GM12801 (cell line): ENCODE data around the gene JOSD2.

ENCODE experiments used
- CTCF ChIP-seq: IDR thresholded peaks from one replicate; pipeline ENCODE4 v1.5.1; 2011; ENCODE audit warnings: control low read depth; ENCODE audit not compliant: insufficient read length; ENCODE audit errors: extremely low read depth

JOSD2 gene

GRCh38 chr19:50494186-50495019 lies 16.6 kb downstream of the JOSD2 start:
- no peak for TF ChIP-seq CTCF

- no peak for TF ChIP-seq CTCF
These were observed 17.8 kb downstream of the JOSD2 start for GRCh38 chr19:50493171-50493570.

GRCh38 chr19:50492303-50493052 lies 18.5 kb downstream of the JOSD2 start:
- no peak for TF ChIP-seq CTCF

- no peak for TF ChIP-seq CTCF
These were observed 20.0 kb downstream of the JOSD2 start for GRCh38 chr19:50490991-50491472.

- TF ChIP-seq CTCF = no peak
These were observed 20.6 kb downstream of the JOSD2 start for GRCh38 chr19:50490411-50490811.

- no peak for TF ChIP-seq CTCF
These were observed 21.5 kb downstream of the JOSD2 start for GRCh38 chr19:50489461-50490011.
